GM12801 (cell line): ENCODE results near the gene PGAM4.

Experiments
- TF ChIP-seq, protein P1 (sequence below): IDR thresholded peaks from one replicate; pipeline ENCODE4 v1.5.1; 2011; ENCODE audit warnings: control low read depth; ENCODE audit not compliant: insufficient read length; ENCODE audit errors: extremely low read depth

PGAM4 gene

DNA sequence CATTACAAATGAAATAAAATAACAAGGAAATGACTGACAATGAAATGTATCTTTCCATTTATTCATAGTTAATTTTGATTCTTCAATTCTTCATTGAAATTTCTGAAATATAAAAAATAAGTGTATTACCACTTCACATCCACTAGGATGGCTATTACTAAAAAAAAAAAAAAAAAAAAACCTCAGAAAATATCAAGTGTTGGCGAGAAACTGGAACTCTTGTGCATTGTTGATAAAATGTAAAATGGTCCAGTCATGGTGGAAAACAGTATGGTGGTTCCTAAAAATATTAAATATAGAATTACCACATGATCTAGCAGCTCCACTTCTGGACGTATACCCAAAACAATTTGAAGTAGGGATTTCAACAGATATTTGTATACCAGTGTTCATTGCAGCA lies 22.9 kb downstream of the PGAM4 start:
- TF ChIP-seq, protein P1, sequence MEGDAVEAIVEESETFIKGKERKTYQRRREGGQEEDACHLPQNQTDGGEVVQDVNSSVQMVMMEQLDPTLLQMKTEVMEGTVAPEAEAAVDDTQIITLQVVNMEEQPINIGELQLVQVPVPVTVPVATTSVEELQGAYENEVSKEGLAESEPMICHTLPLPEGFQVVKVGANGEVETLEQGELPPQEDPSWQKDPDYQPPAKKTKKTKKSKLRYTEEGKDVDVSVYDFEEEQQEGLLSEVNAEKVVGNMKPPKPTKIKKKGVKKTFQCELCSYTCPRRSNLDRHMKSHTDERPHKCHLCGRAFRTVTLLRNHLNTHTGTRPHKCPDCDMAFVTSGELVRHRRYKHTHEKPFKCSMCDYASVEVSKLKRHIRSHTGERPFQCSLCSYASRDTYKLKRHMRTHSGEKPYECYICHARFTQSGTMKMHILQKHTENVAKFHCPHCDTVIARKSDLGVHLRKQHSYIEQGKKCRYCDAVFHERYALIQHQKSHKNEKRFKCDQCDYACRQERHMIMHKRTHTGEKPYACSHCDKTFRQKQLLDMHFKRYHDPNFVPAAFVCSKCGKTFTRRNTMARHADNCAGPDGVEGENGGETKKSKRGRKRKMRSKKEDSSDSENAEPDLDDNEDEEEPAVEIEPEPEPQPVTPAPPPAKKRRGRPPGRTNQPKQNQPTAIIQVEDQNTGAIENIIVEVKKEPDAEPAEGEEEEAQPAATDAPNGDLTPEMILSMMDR = no peak

DNA sequence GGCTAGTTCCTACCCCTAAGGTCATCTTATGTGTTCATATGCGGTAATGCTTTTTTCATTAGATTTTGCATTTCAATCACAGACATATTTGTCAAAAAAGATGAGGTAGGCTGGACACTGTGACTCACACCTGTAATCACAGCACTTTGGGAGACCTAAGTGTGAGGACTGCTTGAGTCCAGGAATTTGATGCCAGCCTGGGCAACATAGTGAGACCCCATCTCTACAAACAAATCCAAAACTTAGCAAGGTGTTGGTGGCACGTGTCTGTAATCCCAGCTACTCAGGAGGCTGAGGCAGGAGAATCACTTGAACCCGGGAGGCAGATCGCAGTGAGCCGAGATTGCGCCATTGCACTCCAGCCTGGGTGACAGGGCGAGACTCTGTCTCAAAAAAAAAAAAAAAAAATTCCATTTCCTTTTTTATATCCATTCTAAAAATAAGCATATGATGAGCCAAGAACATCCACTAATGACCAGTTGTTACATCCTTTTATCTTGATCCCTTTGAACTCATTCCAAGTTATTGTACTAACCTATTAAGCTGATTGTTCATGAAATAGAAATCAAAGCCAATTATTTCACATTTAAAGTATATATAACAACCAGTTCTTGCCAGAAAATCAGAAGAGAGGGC lies 23.4 kb downstream of the PGAM4 start:
- TF ChIP-seq, protein P1 = no peak

DNA sequence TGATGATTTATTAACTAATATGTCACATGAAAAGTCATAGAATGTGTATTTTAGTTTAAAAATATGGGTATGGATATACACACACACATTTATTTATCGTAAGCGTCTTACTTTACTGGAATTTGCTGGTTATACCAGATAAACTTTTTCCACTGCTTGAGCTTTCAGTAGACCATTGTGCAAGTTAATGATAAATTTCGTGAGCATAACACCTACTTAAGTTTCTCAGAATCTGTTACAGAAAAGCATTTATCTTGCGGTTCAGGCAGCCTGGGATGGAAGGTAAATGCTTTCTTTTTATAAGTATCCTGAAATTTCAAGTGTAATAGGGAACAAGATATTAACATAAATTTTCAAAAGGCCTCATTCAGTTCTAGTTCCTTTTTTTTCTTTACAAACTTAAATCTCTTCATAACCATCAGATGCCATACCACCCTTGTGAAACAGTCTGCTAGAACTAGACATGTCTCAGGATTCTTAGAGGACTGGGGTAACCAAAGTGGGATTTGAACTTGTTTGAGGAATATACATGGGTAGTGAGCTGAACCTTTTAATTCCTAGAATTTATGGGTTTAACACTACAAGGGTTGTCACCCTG lies 31.3 kb downstream of the PGAM4 start:
- TF ChIP-seq, protein P1 = no peak

DNA sequence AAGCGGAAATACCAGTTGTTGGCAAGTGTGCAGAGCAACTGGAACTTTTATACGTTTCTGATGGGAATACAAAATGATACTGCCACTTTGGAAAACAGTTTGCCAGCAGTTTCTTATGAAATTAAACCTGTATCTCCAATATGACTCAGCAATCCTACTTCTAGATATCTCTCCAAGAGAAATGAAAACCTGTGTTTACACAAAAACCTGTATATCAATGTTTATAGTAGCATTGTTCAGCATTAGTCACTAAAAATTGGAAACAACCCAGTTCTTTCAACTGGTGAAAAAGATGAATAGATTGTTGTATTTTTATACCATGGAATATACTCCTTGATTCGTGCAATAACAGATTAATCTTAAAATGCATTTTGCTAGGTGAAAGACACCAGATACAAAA lies 32.1 kb downstream of the PGAM4 start:
- TF ChIP-seq, protein P1 = no peak

DNA sequence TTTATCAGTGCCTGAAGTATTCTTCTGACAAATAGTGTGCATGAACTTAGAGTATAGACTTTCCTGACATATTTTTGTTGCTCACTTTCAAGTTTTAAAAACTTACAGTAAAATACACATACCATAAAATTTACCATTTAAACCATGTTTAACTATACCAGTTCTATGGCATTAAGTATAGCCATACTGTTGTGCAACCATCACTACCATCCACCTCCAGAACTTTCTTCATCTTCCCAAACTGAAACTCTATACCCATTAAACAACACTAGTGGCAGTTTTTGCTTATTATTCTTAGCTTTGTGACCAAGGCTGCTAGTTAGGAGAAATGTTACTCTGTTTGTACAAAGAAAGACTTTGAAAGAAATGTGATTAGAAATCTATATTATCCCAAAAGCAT lies 33.1 kb downstream of the PGAM4 start:
- TF ChIP-seq, protein P1 = no peak

DNA sequence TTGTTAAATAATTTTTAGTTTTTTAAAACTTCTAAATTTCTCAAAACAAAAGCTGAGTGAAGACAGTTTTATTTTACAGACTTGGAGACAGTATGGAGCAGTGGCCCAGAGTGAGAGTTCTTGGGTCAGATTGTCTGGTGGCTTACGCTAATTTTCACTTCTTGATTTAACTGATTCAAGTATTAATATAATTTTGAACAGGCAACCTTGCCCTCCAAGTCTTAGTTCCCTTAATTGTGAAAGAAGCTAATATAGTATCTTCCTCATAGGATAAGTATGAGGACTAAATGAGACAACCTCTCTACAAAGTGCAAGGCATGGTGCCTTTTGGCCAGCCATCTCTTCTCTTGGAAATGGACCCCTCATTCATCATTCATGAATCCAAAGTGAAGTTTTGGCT lies 33.6 kb downstream of the PGAM4 start:
- TF ChIP-seq, protein P1 = no peak

DNA sequence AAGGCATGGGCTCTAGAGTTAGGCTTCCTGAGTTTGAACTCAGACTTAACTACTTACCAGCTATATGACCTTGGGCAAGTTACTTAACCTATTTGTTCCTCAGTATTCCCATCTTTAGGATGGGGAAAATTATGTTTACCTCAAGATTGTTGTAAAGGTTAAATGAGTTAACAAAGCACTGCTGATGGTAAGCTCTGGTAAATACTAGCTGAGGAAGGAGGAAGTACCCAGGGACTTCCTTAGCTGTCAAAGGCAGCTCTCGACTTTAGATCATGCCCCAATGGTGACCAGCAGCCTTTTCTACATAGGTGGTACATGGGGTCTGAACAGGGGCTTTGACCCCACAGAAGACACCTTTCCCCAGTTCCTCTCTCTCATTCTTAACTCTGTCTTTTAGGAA lies 38.9 kb downstream of the PGAM4 start:
- TF ChIP-seq, protein P1 = no peak
